ENCODE data around the gene TRIM32. TPM values are rescaled to one million over a fixed set of nuclear protein-coding genes. Genes with fewer than 3 reads are reported as not detected.

The TRIM32 gene
- total RNA-seq, 6 experiments from 2014 or later, result 5.2 to 8.4 (median 6.6) TPM

GRCh38 chr9:116741086-116741740, 54.1 kb downstream of the TRIM32 start:
- 46% methylated on average over 2 of the region's 3 CpGs for WGBS (ENCODE audit: insufficient coverage, low coverage, low lambda C conversion rate, missing lambda C conversion rate)
- Histone ChIP-seq H3K27ac (no peak overlapping the region), H3K27me3 (no peaks in the 10 kb centered on the region), H3K4me1 (no peaks in the 10 kb centered on the region), H3K4me3 (no peak overlapping the region), H3K36me3 (no peaks in the 10 kb centered on the region), H3K9me3 (no peaks in the 10 kb centered on the region)
- TF ChIP-seq CTCF (IDR thresholded peaks at IDR 0.05), result no peak
- TF ChIP-seq POLR2A (IDR thresholded peaks at IDR 0.05), result no peak
- no peak for DNase-seq
- no peak for ATAC-seq
- intact Hi-C loops (cut with DNase I), result loop anchor here in 1 of 2 donors (10.0 kb wide), 1 partner anchor 114 kb away; no protein-coding TSS in a partner anchor

- no peaks in the 10 kb centered on the region for H3K4me1 ChIP-seq
- DNase-seq (no peak), ATAC-seq (no peak)
- intact Hi-C loops (cut with DNase I), result loop anchor here in 1 of 2 donors (10.0 kb wide), 1 partner anchor 113 kb away; no protein-coding TSS in a partner anchor
- TF ChIP-seq POLR2A (IDR thresholded peaks at IDR 0.05), result no peak
- no peaks in the 10 kb centered on the region for H3K9me3 ChIP-seq
- WGBS (ENCODE audit: insufficient coverage, low coverage, low lambda C conversion rate, missing lambda C conversion rate), result 57% methylated on average over 2 of the region's 2 CpGs
- no peak overlapping the region for H3K27ac ChIP-seq
- no peaks in the 10 kb centered on the region for H3K27me3 ChIP-seq
- no peaks in the 10 kb centered on the region for H3K36me3 ChIP-seq
- no peak overlapping the region for H3K4me3 ChIP-seq
Observed at GRCh38 chr9:116741742-116742141, 54.6 kb downstream of the TRIM32 start.

- intact Hi-C loops (cut with DNase I), result loop anchor here in 1 of 2 donors (10.0 kb wide), 1 partner anchor 106 kb away; no protein-coding TSS in a partner anchor
- DNase-seq, result no peak
- no peak for ATAC-seq
- no peaks in the 10 kb centered on the region for H3K4me1 ChIP-seq
- no peaks in the 10 kb centered on the region for H3K36me3 ChIP-seq
- no peaks in the 10 kb centered on the region for H3K27me3 ChIP-seq
- no peak for TF ChIP-seq POLR2A (IDR thresholded peaks at IDR 0.05)
- no peak for TF ChIP-seq CTCF (IDR thresholded peaks at IDR 0.05)
- no peaks in the 10 kb centered on the region for H3K9me3 ChIP-seq
- 63% methylated on average over 3 of the region's 3 CpGs for WGBS (ENCODE audit: insufficient coverage, low coverage, low lambda C conversion rate, missing lambda C conversion rate)
- no peak overlapping the region for H3K4me3 ChIP-seq
- H3K27ac ChIP-seq, result no peak overlapping the region
Observed at GRCh38 chr9:116749176-116749575, 62.1 kb downstream of the TRIM32 start.

GRCh38 chr9:116749772-116750171, 62.7 kb downstream of the TRIM32 start:
- TF ChIP-seq CTCF (IDR thresholded peaks at IDR 0.05), result no peak
- intact Hi-C loops (cut with DNase I), result loop anchor here in 1 of 2 donors (10.0 kb wide), 1 partner anchor 105 kb away; no protein-coding TSS in a partner anchor
- no peaks in the 10 kb centered on the region for H3K36me3 ChIP-seq
- no peaks in the 10 kb centered on the region for H3K27me3 ChIP-seq
- no peak for ATAC-seq
- no peak for DNase-seq
- H3K4me3 ChIP-seq, result no peak overlapping the region
- no peaks in the 10 kb centered on the region for H3K9me3 ChIP-seq
- H3K4me1 ChIP-seq, result no peaks in the 10 kb centered on the region
- no peak overlapping the region for H3K27ac ChIP-seq
- WGBS (ENCODE audit: insufficient coverage, low coverage, low lambda C conversion rate, missing lambda C conversion rate), result 16% methylated on average over 2 of the region's 2 CpGs

- DNase-seq (no peak), ATAC-seq (no peak)
- Histone ChIP-seq H3K27me3 (no peaks in the 10 kb centered on the region), H3K36me3 (no peaks in the 10 kb centered on the region), H3K27ac (no peak overlapping the region), H3K4me1 (no peaks in the 10 kb centered on the region), H3K9me3 (no peaks in the 10 kb centered on the region), H3K4me3 (no peak overlapping the region)
- intact Hi-C loops (cut with DNase I), result no loop called here
- WGBS (ENCODE audit: insufficient coverage, low coverage, low lambda C conversion rate, missing lambda C conversion rate), result 84% methylated on average over 2 of the region's 2 CpGs
- TF ChIP-seq CTCF (IDR thresholded peaks at IDR 0.05), result no peak
- no peak for TF ChIP-seq POLR2A (IDR thresholded peaks at IDR 0.05)
Observed at GRCh38 chr9:116750510-116750909, 63.4 kb downstream of the TRIM32 start.
